ENCODE data around the gene PCGF3. TPM values are rescaled to one million over a fixed set of nuclear protein-coding genes. Genes with fewer than 3 reads are reported as not detected.

Gene PCGF3
- total RNA-seq, 1 donor from 2014 or later, result 88.1 TPM

- no peak for DNase-seq (ENCODE audit: low spot score in 2 of 2, unreplicated experiment in 2 of 2)
- TF ChIP-seq CTCF (IDR thresholded peaks at IDR 0.05; ENCODE audit: unreplicated experiment), result no peak
Observed at GRCh38 chr4:743463-744211, 38.0 kb downstream of the PCGF3 start.

GRCh38 chr4:744212-744841, 38.7 kb downstream of the PCGF3 start:
- Mint-ChIP-seq H3K4me1 (no peaks in the 10 kb centered on the region), H3K27me3 (ENCODE audit: low read depth) (no peaks in the 10 kb centered on the region), H3K9me3 (no peaks in the 10 kb centered on the region), H3K36me3 (peaks cover 36% of the 10 kb centered on the region), H3K27ac (no peak overlapping the region), H3K4me3 (no peak overlapping the region)
- no peak for DNase-seq (ENCODE audit: low spot score in 2 of 2, unreplicated experiment in 2 of 2)
- TF ChIP-seq CTCF (IDR thresholded peaks at IDR 0.05; ENCODE audit: unreplicated experiment), result no peak

More at GRCh38 chr4:743463-744211, 38.0 kb downstream of the PCGF3 start:
- Mint-ChIP-seq H3K9me3 (no peaks in the 10 kb centered on the region), H3K4me1 (no peaks in the 10 kb centered on the region), H3K27me3 (ENCODE audit: low read depth) (no peaks in the 10 kb centered on the region), H3K36me3 (peaks cover 34% of the 10 kb centered on the region), H3K27ac (peak overlapping the region; percentile 43), H3K4me3 (no peak overlapping the region)

GRCh38 chr4:747546-748170, 42.0 kb downstream of the PCGF3 start:
- H3K27me3 Mint-ChIP-seq (ENCODE audit: low read depth), result no peaks in the 10 kb centered on the region
- no peak overlapping the region for H3K27ac Mint-ChIP-seq
- DNase-seq (ENCODE audit: low spot score in 2 of 2, unreplicated experiment in 2 of 2), result no peak
- peaks cover 43% of the 10 kb centered on the region for H3K36me3 Mint-ChIP-seq
- H3K4me1 Mint-ChIP-seq, result no peaks in the 10 kb centered on the region
- TF ChIP-seq CTCF (IDR thresholded peaks at IDR 0.05; ENCODE audit: unreplicated experiment), result no peak
- no peaks in the 10 kb centered on the region for H3K9me3 Mint-ChIP-seq
- no peak overlapping the region for H3K4me3 Mint-ChIP-seq

- no peak for TF ChIP-seq CTCF (IDR thresholded peaks at IDR 0.05; ENCODE audit: unreplicated experiment)
- Mint-ChIP-seq H3K27ac (no peak overlapping the region), H3K9me3 (no peaks in the 10 kb centered on the region), H3K36me3 (peaks cover 39% of the 10 kb centered on the region), H3K27me3 (ENCODE audit: low read depth) (no peaks in the 10 kb centered on the region), H3K4me1 (no peaks in the 10 kb centered on the region), H3K4me3 (no peak overlapping the region)
- no peak for DNase-seq (ENCODE audit: low spot score in 2 of 2, unreplicated experiment in 2 of 2)
Observed at GRCh38 chr4:748461-748860, 42.8 kb downstream of the PCGF3 start.

GRCh38 chr4:749698-750666, 44.4 kb downstream of the PCGF3 start:
- Mint-ChIP-seq H3K4me3 (no peak overlapping the region), H3K27ac (peak overlapping the region; percentile 21), H3K36me3 (peaks cover 38% of the 10 kb centered on the region), H3K9me3 (no peaks in the 10 kb centered on the region), H3K4me1 (no peaks in the 10 kb centered on the region), H3K27me3 (ENCODE audit: low read depth) (no peaks in the 10 kb centered on the region)
- TF ChIP-seq CTCF (IDR thresholded peaks at IDR 0.05; ENCODE audit: unreplicated experiment), result no peak
- DNase-seq (ENCODE audit: low spot score in 2 of 2, unreplicated experiment in 2 of 2), result no peak
